HEK293 (cell line): ENCODE measurements around the gene MGAT2.
A peak's percentile ranks its signal among the peaks of the same experiment; 100 is the strongest.

Experiments used
- BCL11B ChIP-seq: fragments of 450-650 bp; formaldehyde crosslinking; IDR thresholded peaks from 2 replicates; pipeline ENCODE4 v1.5.1; 2016; ENCODE audit warnings: low read depth, missing biosample characterization, missing genetic modification characterization
- ELK4 ChIP-seq: IDR thresholded peaks from 2 replicates; pipeline ENCODE4 v1.6.1; 2011; ENCODE audit warnings: mild to moderate bottlenecking, low read depth, low read length, borderline replicate concordance
- GLIS2 ChIP-seq: fragments of 450-650 bp; formaldehyde crosslinking; IDR thresholded peaks from 2 replicates; pipeline ENCODE4 v1.5.1; 2016; ENCODE audit warnings: missing biosample characterization, missing genetic modification characterization
- KLF10 ChIP-seq: fragments of 450-650 bp; IDR thresholded peaks from 2 replicates; pipeline ENCODE4 v1.5.1; 2018; ENCODE audit warnings: missing biosample characterization, mild to moderate bottlenecking, missing genetic modification characterization
- KLF16 ChIP-seq: fragments of 450-650 bp; formaldehyde crosslinking; IDR thresholded peaks from 2 replicates; pipeline ENCODE4 v1.5.1; 2017; ENCODE audit warnings: missing biosample characterization, missing genetic modification characterization
- PRDM4 ChIP-seq: fragments of 450-650 bp; formaldehyde crosslinking; IDR thresholded peaks from 2 replicates; pipeline ENCODE4 v1.5.1; 2017; ENCODE audit warnings: missing biosample characterization, missing genetic modification characterization
- REST ChIP-seq: fragments of 450-650 bp; formaldehyde crosslinking; IDR thresholded peaks from 2 replicates; pipeline ENCODE4 v1.5.1; 2016; ENCODE audit warnings: missing biosample characterization, missing genetic modification characterization
- SCRT2 ChIP-seq: fragments of 450-650 bp; formaldehyde crosslinking; IDR thresholded peaks from 2 replicates; pipeline ENCODE4 v1.5.1; 2016; ENCODE audit warnings: missing biosample characterization, missing genetic modification characterization
- SP3 ChIP-seq: fragments of 450-650 bp; formaldehyde crosslinking; IDR thresholded peaks from 2 replicates; pipeline ENCODE4 v1.5.1; 2016; ENCODE audit warnings: missing biosample characterization, missing genetic modification characterization
- ZBTB20 ChIP-seq: fragments of 450-650 bp; formaldehyde crosslinking; IDR thresholded peaks from 2 replicates; pipeline ENCODE4 v1.5.1; 2016; ENCODE audit warnings: missing biosample characterization, missing genetic modification characterization
- ZEB2 ChIP-seq: fragments of 450-650 bp; formaldehyde crosslinking; IDR thresholded peaks from 2 replicates; pipeline ENCODE4 v1.5.1; 2016; ENCODE audit warnings: missing biosample characterization, missing genetic modification characterization
- ZFP41 ChIP-seq: fragments of 450-650 bp; formaldehyde crosslinking; IDR thresholded peaks from 2 replicates; pipeline ENCODE4 v1.5.1; 2016; ENCODE audit warnings: missing biosample characterization, missing genetic modification characterization, borderline replicate concordance
- ZNF114 ChIP-seq: fragments of 450-650 bp; formaldehyde crosslinking; IDR thresholded peaks from 2 replicates; pipeline ENCODE4 v1.5.0; 2017; ENCODE audit warnings: missing biosample characterization, missing genetic modification characterization
- ZNF133 ChIP-seq: fragments of 450-650 bp; formaldehyde crosslinking; IDR thresholded peaks from 2 replicates; pipeline ENCODE4 v1.5.1; 2016; ENCODE audit warnings: missing biosample characterization, missing genetic modification characterization
- ZNF138 ChIP-seq: fragments of 450-650 bp; formaldehyde crosslinking; IDR thresholded peaks from 2 replicates; pipeline ENCODE4 v1.5.1; 2016; ENCODE audit warnings: missing biosample characterization, missing genetic modification characterization, borderline replicate concordance
- ZNF146 ChIP-seq: fragments of 450-650 bp; formaldehyde crosslinking; IDR thresholded peaks from 2 replicates; pipeline ENCODE4 v1.5.1; 2016; ENCODE audit warnings: missing biosample characterization, missing genetic modification characterization
- ZNF174 ChIP-seq: fragments of 450-650 bp; formaldehyde crosslinking; IDR thresholded peaks from 2 replicates; pipeline ENCODE4 v1.5.0; 2017; ENCODE audit warnings: missing biosample characterization, mild to moderate bottlenecking, missing genetic modification characterization
- ZNF19 ChIP-seq: fragments of 450-650 bp; formaldehyde crosslinking; IDR thresholded peaks from 2 replicates; pipeline ENCODE4; 2016; ENCODE audit warnings: missing biosample characterization, missing genetic modification characterization, low read depth
- ZNF266 ChIP-seq: fragments of 450-650 bp; formaldehyde crosslinking; IDR thresholded peaks from 2 replicates; pipeline ENCODE4 v1.5.1; 2016; ENCODE audit warnings: missing biosample characterization, missing genetic modification characterization, low read depth
- ZNF324 ChIP-seq: fragments of 450-650 bp; formaldehyde crosslinking; IDR thresholded peaks from 2 replicates; pipeline ENCODE4 v1.5.1; 2016; ENCODE audit warnings: missing biosample characterization, missing genetic modification characterization
- ZNF398 ChIP-seq: fragments of 450-650 bp; formaldehyde crosslinking; IDR thresholded peaks from 2 replicates; pipeline ENCODE4 v1.5.1; 2017; ENCODE audit warnings: missing biosample characterization, missing genetic modification characterization
- ZNF544 ChIP-seq: fragments of 450-650 bp; formaldehyde crosslinking; IDR thresholded peaks from 2 replicates; pipeline ENCODE4 v1.5.0; 2017; ENCODE audit warnings: missing biosample characterization, missing genetic modification characterization
- ZNF548 ChIP-seq: fragments of 450-650 bp; formaldehyde crosslinking; IDR thresholded peaks from 2 replicates; pipeline ENCODE4 v1.5.1; 2016; ENCODE audit warnings: missing biosample characterization, missing genetic modification characterization
- ZNF571 ChIP-seq: fragments of 450-650 bp; formaldehyde crosslinking; IDR thresholded peaks from 2 replicates; pipeline ENCODE4 v1.5.0; 2017; ENCODE audit warnings: missing biosample characterization, missing genetic modification characterization
- ZNF621 ChIP-seq: fragments of 450-650 bp; formaldehyde crosslinking; IDR thresholded peaks from 2 replicates; pipeline ENCODE4 v1.5.1; 2017; ENCODE audit warnings: missing biosample characterization, missing genetic modification characterization
- ZNF660 ChIP-seq: fragments of 450-650 bp; IDR thresholded peaks from 2 replicates; pipeline ENCODE4 v1.5.1; 2018; ENCODE audit warnings: missing biosample characterization, mild to moderate bottlenecking, missing genetic modification characterization
- ZNF670 ChIP-seq: fragments of 450-650 bp; formaldehyde crosslinking; IDR thresholded peaks from 2 replicates; pipeline ENCODE4 v1.5.1; 2016; ENCODE audit warnings: missing biosample characterization, missing genetic modification characterization, low read depth
- ZNF785 ChIP-seq: fragments of 450-650 bp; formaldehyde crosslinking; IDR thresholded peaks from 2 replicates; pipeline ENCODE4 v1.5.1; 2016; ENCODE audit warnings: missing biosample characterization, missing genetic modification characterization
- ZNF843 ChIP-seq: fragments of 450-650 bp; formaldehyde crosslinking; IDR thresholded peaks from 2 replicates; pipeline ENCODE4 v1.5.1; 2016; ENCODE audit warnings: missing biosample characterization, missing genetic modification characterization
- TF ChIP-seq, protein P1 (sequence below): fragments of 450-650 bp; formaldehyde crosslinking; IDR thresholded peaks from 2 replicates; pipeline ENCODE4 v1.5.1; 2016; ENCODE audit warnings: missing biosample characterization, missing genetic modification characterization

Gene MGAT2

DNA sequence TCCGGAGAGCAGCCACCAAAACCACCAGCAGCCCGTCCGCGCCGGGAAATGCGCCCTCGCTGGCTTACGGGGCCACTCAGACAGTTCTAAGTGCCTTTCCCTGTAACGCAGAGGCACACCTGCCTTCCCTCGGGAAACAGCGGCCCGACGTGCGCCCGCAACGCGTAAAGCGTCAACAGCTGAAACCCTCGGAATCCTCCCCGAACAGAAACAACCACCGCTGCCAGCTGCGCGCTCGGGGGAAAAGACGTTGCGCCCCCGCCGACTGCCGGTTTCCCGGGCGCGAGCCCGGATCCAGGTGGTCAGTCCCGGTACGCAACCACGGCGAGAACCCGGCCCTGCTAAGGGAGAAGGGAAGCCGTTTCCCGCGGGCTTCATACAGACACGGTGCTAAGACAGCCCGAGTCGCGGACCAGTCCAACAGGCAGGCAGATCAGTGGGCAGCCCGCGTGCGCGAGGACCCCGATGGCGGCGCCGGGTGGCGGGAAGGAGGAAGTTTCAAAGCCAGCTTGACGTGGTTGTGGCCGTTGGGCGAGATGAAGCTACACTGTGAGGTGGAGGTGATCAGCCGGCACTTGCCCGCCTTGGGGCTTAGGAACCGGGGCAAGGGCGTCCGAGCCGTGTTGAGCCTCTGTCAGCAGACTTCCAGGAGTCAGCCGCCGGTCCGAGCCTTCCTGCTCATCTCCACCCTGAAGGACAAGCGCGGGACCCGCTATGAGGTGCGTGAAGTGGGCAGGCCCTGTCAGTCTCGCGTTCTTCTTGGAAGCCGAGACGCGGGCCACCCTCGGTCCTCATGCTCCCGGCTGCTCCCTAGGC, 21.9 kb upstream of the MGAT2 start, which contains the start of gene LRR1 (continued):
- TF ChIP-seq, protein P1, sequence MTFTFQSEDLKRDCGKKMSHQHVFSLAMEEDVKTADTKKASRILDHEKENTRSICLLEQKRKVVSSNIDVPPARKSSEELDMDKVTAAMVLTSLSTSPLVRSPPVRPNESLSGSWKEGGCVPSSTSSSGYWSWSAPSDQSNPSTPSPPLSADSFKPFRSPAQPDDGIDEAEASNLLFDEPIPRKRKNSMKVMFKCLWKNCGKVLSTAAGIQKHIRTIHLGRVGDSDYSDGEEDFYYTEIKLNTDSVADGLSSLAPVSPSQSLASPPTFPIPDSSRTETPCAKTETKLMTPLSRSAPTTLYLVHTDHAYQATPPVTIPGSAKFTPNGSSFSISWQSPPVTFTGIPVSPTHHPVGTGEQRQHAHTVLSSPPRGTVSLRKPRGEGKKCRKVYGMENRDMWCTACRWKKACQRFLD: 0 out of 2 replicates have a peak, but pooled peaks have one; percentile 9
- no peak for TF ChIP-seq ZNF670 (tag by site-specific recombination)
- peak; percentile 77 for TF ChIP-seq ZEB2
- no peak for TF ChIP-seq ZNF571 (tag by site-specific recombination)
- no peak for TF ChIP-seq ZNF548 (tag by site-specific recombination)
- no peak for TF ChIP-seq ZFP41 (tag by site-specific recombination)
- TF ChIP-seq PRDM4 (tag by site-specific recombination): peak; percentile 78
- no peak for TF ChIP-seq ELK4
- no peak for TF ChIP-seq ZNF19 (tag by site-specific recombination)
- no peak for TF ChIP-seq ZNF544 (tag by site-specific recombination)
- no peak for TF ChIP-seq ZNF146 (tag by site-specific recombination)
- 0 out of 2 replicates have a peak, but pooled peaks have one; percentile 23 for TF ChIP-seq GLIS2 (tag by site-specific recombination)
- no peak for TF ChIP-seq KLF10 (tag by site-specific recombination)
- TF ChIP-seq ZNF843: no peak
- TF ChIP-seq ZNF114 (tag by site-specific recombination): no peak
- TF ChIP-seq ZNF133 (tag by site-specific recombination): no peak
- TF ChIP-seq SP3: peak; percentile 24; the same call in 1 of the 2 replicates
- peak; percentile 80 for TF ChIP-seq SCRT2 (tag by site-specific recombination)
- 0 out of 2 replicates have a peak, but pooled peaks have one; percentile 17 for TF ChIP-seq ZNF785 (tag by site-specific recombination)
- TF ChIP-seq ZBTB20 (tag by site-specific recombination): peak; percentile 69; the same call in 1 of the 2 replicates
- TF ChIP-seq ZNF174 (tag by site-specific recombination): no peak
- TF ChIP-seq REST (tag by site-specific recombination): peak; percentile 60; the same call in 1 of the 2 replicates
- TF ChIP-seq ZNF621: no peak
- TF ChIP-seq ZNF660 (tag by site-specific recombination): peak; percentile 16
- TF ChIP-seq KLF16 (tag by site-specific recombination): 0 out of 2 replicates have a peak, but pooled peaks have one; percentile 21
- TF ChIP-seq ZNF266 (tag by site-specific recombination): no peak
- no peak for TF ChIP-seq ZNF398 (tag by site-specific recombination)
- no peak for TF ChIP-seq ZNF138 (tag by site-specific recombination)
- TF ChIP-seq BCL11B: no peak
- TF ChIP-seq ZNF324 (tag by site-specific recombination): peak; percentile 70; the same call in 1 of the 2 replicates
